ENCODE results near the gene HSD11B2. TPM values are rescaled to one million over a fixed set of nuclear protein-coding genes. Genes with fewer than 3 reads are reported as not detected.

The HSD11B2 gene
- total and polyA plus RNA-seq, 10 donors = 0.85 to 18.3 (median 4.2) TPM

GRCh38 chr16:67389911-67390815 is 40.8 kb upstream of the HSD11B2 start:
- peak overlapping the region in 1 of 8 donors; percentile 15 for H3K27ac ChIP-seq
- no peaks in the 10 kb centered on the region for H3K36me3 ChIP-seq
- peak; percentile 68 for DNase-seq
- H3K4me3 ChIP-seq = no peak overlapping the region
- no peak for TF ChIP-seq POLR2A (IDR thresholded peaks at IDR 0.05)
- peak in 1 of 3 donors; percentile 36 for TF ChIP-seq POLR2AphosphoS5 (IDR thresholded peaks at IDR 0.05)
- no peaks in the 10 kb centered on the region for H3K9me3 ChIP-seq
- WGBS, 5 donors = 59 to 71% (median 62%) methylated on average over 21 to 27 of the region's 27 CpGs
- H3K27me3 ChIP-seq (replicated peaks in 1 of 7) = peaks cover 0 to 31% (median 19%) of the 10 kb centered on the region in 7 donors
- peaks cover 16 to 61% (median 39%) of the 10 kb centered on the region in 6 donors for H3K4me1 ChIP-seq
- intact Hi-C loops (cut with DNase I; ENCODE audit: low total_unique reads) = no loop called here

- WGBS, 5 donors = 73 to 90% (median 82%) methylated on average over 6 to 11 of the region's 11 CpGs
- DNase-seq = peak; percentile 72
- H3K4me3 ChIP-seq = no peak overlapping the region
- no peaks in the 10 kb centered on the region for H3K36me3 ChIP-seq
- H3K27ac ChIP-seq = peak overlapping the region in 1 of 8 donors; percentile 15
- TF ChIP-seq CTCF (IDR thresholded peaks at IDR 0.05 in 8 of 11, conservative IDR thresholded peaks at IDR 0.05 in 3 of 11) = no peak
- TF ChIP-seq POLR2A (IDR thresholded peaks at IDR 0.05) = no peak
- H3K9me3 ChIP-seq = no peaks in the 10 kb centered on the region
- H3K4me1 ChIP-seq = peaks cover 20 to 68% (median 46%) of the 10 kb centered on the region in 6 donors
- peaks cover 0 to 38% (median 19%) of the 10 kb centered on the region in 7 donors for H3K27me3 ChIP-seq (replicated peaks in 1 of 7)
- intact Hi-C loops (cut with DNase I; ENCODE audit: low total_unique reads) = no loop called here
Measured at GRCh38 chr16:67390816-67391423, 40.0 kb upstream of the HSD11B2 start.

- intact Hi-C loops (cut with DNase I; ENCODE audit: low total_unique reads) = no loop called here
- TF ChIP-seq CTCF (IDR thresholded peaks at IDR 0.05 in 8 of 11, conservative IDR thresholded peaks at IDR 0.05 in 3 of 11) (no peak), POLR2AphosphoS5 (IDR thresholded peaks at IDR 0.05) (no peak), POLR2A (IDR thresholded peaks at IDR 0.05) (no peak)
- Histone ChIP-seq H3K4me1 (peaks cover 27 to 76% (median 53%) of the 10 kb centered on the region in 6 donors), H3K36me3 (no peaks in the 10 kb centered on the region), H3K27ac (peak overlapping the region in 1 of 8 donors; percentile 15), H3K4me3 (peak overlapping the region in 2 of 8 donors; percentile 32 to 37), H3K9me3 (no peaks in the 10 kb centered on the region), H3K27me3 (replicated peaks in 1 of 7) (peaks cover 0 to 46% (median 19%) of the 10 kb centered on the region in 7 donors)
- peak; percentile 64 for DNase-seq
- 68 to 88% (median 72%) methylated on average over 12 to 15 of the region's 15 CpGs for WGBS, 5 donors
Measured at GRCh38 chr16:67391424-67392300, 39.3 kb upstream of the HSD11B2 start.

Data from spleen (tissue), 11 donors.